A549 (cell line): ENCODE measurements around the gene CSDE1. TPM values are rescaled to one million over a fixed set of nuclear protein-coding genes. Genes with fewer than 3 reads are reported as not detected.

ENCODE experiments used
- ATAC-seq, 2 experiments: fragments of 200-7000 bp in 1 of 2; fragments of >200 bp in 1 of 2; cut with Nextera tagmentation in 1 of 2; cut with Tn5 transposase in 1 of 2; 3 replicates each; pipeline versions ENCODE4 v1.8.0 to v1.9.1; 2018 to 2020; ENCODE audit warnings: mild to moderate bottlenecking in 1 of 2, moderate library complexity in 1 of 2
- CTCF ChIA-PET: fragments of 300-600 bp; sonication (Branson Sonifier 250); formaldehyde crosslinking; extraction: SDS; loops from one replicate; lab custom pipeline; 2021; ENCODE audit warnings: antibody characterized with exemption, inconsistent platforms; lab: Yijun Ruan, JAX
- POLR2A ChIA-PET: fragments of 350-600 bp; formaldehyde crosslinking; extraction: SDS; loops from one replicate; lab custom pipeline; 2021; ENCODE audit warnings: antibody characterized with exemption, inconsistent platforms; lab: Yijun Ruan, JAX
- DNase-seq, 2 experiments: peaks; one replicate each; pipeline versions ENCODE4 v3.0.0 to v3.0.0-alpha.2; 2011 to 2016; ENCODE audit warnings: low read depth in 1 of 2, low spot score in 1 of 2
- FAIRE-seq: peaks from 2 replicates; lab custom pipeline; 2011; peaks lifted over from hg19 to GRCh38; lab: Jason Lieb, UNC
- H3K27ac ChIP-seq, 2 experiments: fragments of >200 bp; sonication (Bioruptor Twin); formaldehyde crosslinking; 3 replicates each; pipeline ENCODE4 v1.5.1; 2016 to 2017
- H3K4me1 ChIP-seq: fragments of >200 bp; sonication (Bioruptor Twin); formaldehyde crosslinking; 3 replicates; pipeline ENCODE4 v1.6.1; 2016
- H3K4me2 ChIP-seq: fragments of >200 bp; sonication (Bioruptor Twin); formaldehyde crosslinking; 3 replicates; pipeline ENCODE4 v1.6.1; 2016
- H3K4me3 ChIP-seq: fragments of >200 bp; sonication (Bioruptor Twin); formaldehyde crosslinking; 3 replicates; pipeline ENCODE4 v1.5.1; 2016
- H3K9me3 ChIP-seq: fragments of >200 bp; sonication (Bioruptor Twin); formaldehyde crosslinking; 3 replicates; pipeline ENCODE4 v1.6.1; 2016
- BCL3 ChIP-seq: fragments of >200 bp; sonication (Bioruptor Twin); formaldehyde crosslinking; IDR thresholded peaks from 3 replicates; pipeline ENCODE4 v1.6.1; 2016
- BHLHE40 ChIP-seq: IDR thresholded peaks from 2 replicates; pipeline ENCODE4 v1.6.1; 2012; ENCODE audit warnings: low read depth, low read length, inconsistent platforms
- CBX2 ChIP-seq: fragments of 200-600 bp; sonication (generic); IDR thresholded peaks from 2 replicates; pipeline ENCODE4 v1.6.1; 2016; ENCODE audit warnings: low read depth, mild to moderate bottlenecking, borderline replicate concordance
- CBX8 ChIP-seq: fragments of 200-600 bp; sonication (generic); IDR thresholded peaks from 2 replicates; pipeline ENCODE4 v1.6.1; 2016
- CHD2 ChIP-seq: fragments of 150-350 bp; IDR thresholded peaks from 2 replicates; pipeline ENCODE4 v1.6.1; 2014; ENCODE audit warnings: low read length; ENCODE audit not compliant: partially characterized antibody
- CTCF ChIP-seq: fragments of >200 bp; sonication (Bioruptor Twin); formaldehyde crosslinking; IDR thresholded peaks from 3 replicates; pipeline ENCODE4 v1.5.1; 2016
- E2F6 ChIP-seq: IDR thresholded peaks from 2 replicates; pipeline ENCODE4 v1.6.1; 2012; ENCODE audit warnings: low read depth, borderline replicate concordance
- EHF ChIP-seq: fragments of 250-450 bp; sonication (Bioruptor Pico); IDR thresholded peaks from 2 replicates; pipeline ENCODE4 v1.5.0; 2020; ENCODE audit warnings: mild to moderate bottlenecking
- EHMT2 ChIP-seq: fragments of 200-600 bp; sonication (generic); IDR thresholded peaks from 2 replicates; pipeline ENCODE4 v1.6.1; 2016; ENCODE audit warnings: antibody characterized with exemption, low read depth, mild to moderate bottlenecking, moderate library complexity
- EP300 ChIP-seq, 2 experiments: fragments of >200 bp; sonication (Bioruptor Twin); formaldehyde crosslinking; IDR thresholded peaks; 2 replicates in 1 of 2; 3 replicates in 1 of 2; pipeline ENCODE4 v1.6.1; 2016 to 2017
- FOXS1 ChIP-seq: fragments of 250-450 bp; sonication (Bioruptor Pico); IDR thresholded peaks from 2 replicates; pipeline ENCODE4 v1.5.0; 2020; ENCODE audit warnings: mild to moderate bottlenecking, moderate library complexity
- GATA3 ChIP-seq: IDR thresholded peaks from 2 replicates; pipeline ENCODE4 v1.6.1; 2012; ENCODE audit warnings: borderline replicate concordance
- HEYL ChIP-seq: fragments of 250-450 bp; sonication (Bioruptor Pico); IDR thresholded peaks from 2 replicates; pipeline ENCODE4 v1.8.0; 2021; ENCODE audit warnings: mild to moderate bottlenecking, moderate library complexity
- HOXB13 ChIP-seq: fragments of 250-450 bp; sonication (Bioruptor Pico); IDR thresholded peaks from 2 replicates; pipeline ENCODE4 v1.5.0; 2020; ENCODE audit warnings: low read depth, mild to moderate bottlenecking, moderate library complexity
- HOXB5 ChIP-seq: fragments of 250-450 bp; sonication (Bioruptor Pico); IDR thresholded peaks from 2 replicates; pipeline ENCODE4 v1.5.0; 2020; ENCODE audit warnings: mild to moderate bottlenecking, moderate library complexity
- JUNB ChIP-seq: fragments of >200 bp; sonication (Bioruptor Twin); formaldehyde crosslinking; IDR thresholded peaks from 2 replicates; pipeline ENCODE4 v1.6.1; 2016
- MAFK ChIP-seq: fragments of 450-650 bp; IDR thresholded peaks from 2 replicates; pipeline ENCODE4 v1.6.1; 2014; ENCODE audit not compliant: partially characterized antibody
- MAX ChIP-seq: IDR thresholded peaks from 2 replicates; pipeline ENCODE4 v1.6.1; 2012
- MYC ChIP-seq: IDR thresholded peaks from 2 replicates; pipeline ENCODE4 v1.6.1; 2012; ENCODE audit warnings: mild to moderate bottlenecking, inconsistent platforms, low read length, improper control_type of control experiment, borderline replicate concordance
- NPAS2 ChIP-seq: fragments of 250-450 bp; sonication (Bioruptor Pico); IDR thresholded peaks from 2 replicates; pipeline ENCODE4 v1.8.0; 2022; ENCODE audit warnings: mild to moderate bottlenecking, moderate library complexity, borderline replicate concordance
- NR3C1 ChIP-seq: fragments of >200 bp; sonication (Bioruptor Twin); formaldehyde crosslinking; IDR thresholded peaks from 3 replicates; pipeline ENCODE4 v1.6.1; 2017
- PHF8 ChIP-seq: fragments of 200-600 bp; sonication (generic); IDR thresholded peaks from 2 replicates; pipeline ENCODE4 v1.6.1; 2016; ENCODE audit warnings: low read depth, mild to moderate bottlenecking, antibody characterized with exemption, moderate library complexity, borderline replicate concordance
- POLR2AphosphoS2 ChIP-seq: conservative IDR thresholded peaks from 2 replicates; pipeline ENCODE4 v1.6.1; 2012; ENCODE audit warnings: low read length, improper control_type of control experiment, inconsistent platforms
- RARB ChIP-seq: fragments of 250-450 bp; sonication (Bioruptor Pico); IDR thresholded peaks from 2 replicates; pipeline ENCODE4 v1.8.0; 2021; ENCODE audit warnings: mild to moderate bottlenecking, moderate library complexity
- RFX5 ChIP-seq: fragments of 450-650 bp; IDR thresholded peaks from 2 replicates; pipeline ENCODE4 v1.7.1; 2014; ENCODE audit warnings: antibody characterized with exemption, mild to moderate bottlenecking, moderate library complexity
- RNF2 ChIP-seq: fragments of 200-600 bp; sonication (generic); IDR thresholded peaks from 2 replicates; pipeline ENCODE4 v1.6.1; 2016; ENCODE audit warnings: low read depth, mild to moderate bottlenecking, antibody characterized with exemption, moderate library complexity, borderline replicate concordance
- SMC3 ChIP-seq: fragments of >200 bp; sonication (Bioruptor Twin); formaldehyde crosslinking; IDR thresholded peaks from 3 replicates; pipeline ENCODE4 v1.6.1; 2018; ENCODE audit warnings: inconsistent platforms
- TFCP2L1 ChIP-seq: fragments of 250-450 bp; sonication (Bioruptor Pico); IDR thresholded peaks from 2 replicates; pipeline ENCODE4 v1.5.0; 2021; ENCODE audit warnings: mild to moderate bottlenecking
- USF2 ChIP-seq: fragments of 450-650 bp; IDR thresholded peaks from 2 replicates; pipeline ENCODE4 v1.6.1; 2014; ENCODE audit warnings: antibody characterized with exemption
- ZC3H11A ChIP-seq: fragments of 450-650 bp; IDR thresholded peaks from 2 replicates; pipeline ENCODE4 v1.6.1; 2014; ENCODE audit warnings: antibody characterized with exemption, mild to moderate bottlenecking
- ZNF302 ChIP-seq: fragments of 250-450 bp; sonication (Bioruptor Pico); IDR thresholded peaks from 2 replicates; pipeline ENCODE4 v1.9.0; 2021; ENCODE audit warnings: inconsistent platforms, mild to moderate bottlenecking, moderate library complexity
- ZSCAN20 ChIP-seq: fragments of 250-450 bp; sonication (Bioruptor Pico); IDR thresholded peaks from 2 replicates; pipeline ENCODE4 v1.8.0; 2022; ENCODE audit warnings: mild to moderate bottlenecking, moderate library complexity
- WGBS: methylation state at CpG from one replicate; pipeline ENCODE4 v1.1.6; 2017; ENCODE audit errors: missing lambda C conversion rate; 5-methylcytosine and 5-hydroxymethylcytosine counted together
- polyA plus RNA-seq, 4 experiments: library from polyadenylated mRNA; depleted of rRNA in 3 of 4; stranded (reverse); fragments of >200 nt; fragmentation: RNase III in 1 of 4; extraction: RNeasy Plus Mini Kit Qiagen cat#74134 plus additional on column Dnase treatment in 1 of 4; gene quantifications; 2 replicates in 3 of 4; 3 replicates in 1 of 4; pipeline ENCODE4 v1.2.3, GENCODE V29; 2011 to 2017
- TF ChIP-seq, protein P1 (sequence below): fragments of 250-450 bp; sonication (Bioruptor Pico); IDR thresholded peaks from 2 replicates; pipeline ENCODE4 v1.5.0; 2020; ENCODE audit warnings: low read depth, mild to moderate bottlenecking, moderate library complexity
- TF ChIP-seq, protein P2 (sequence below): IDR thresholded peaks from 2 replicates; pipeline ENCODE4 v1.6.1; 2012

CSDE1 gene
- polyA plus RNA-seq, 2 of the 4 experiments (the other 2 are of a cell fraction): 199 to 236 TPM

- TF ChIP-seq CTCF (no peak), CHD2 (no peak), MAX (no peak), NPAS2 (CRISPR knock-in tag) (no peak), PHF8 (no peak), ZSCAN20 (CRISPR knock-in tag) (no peak), USF2 (no peak), EHMT2 (no peak), CBX2 (no peak), E2F6 (no peak), HEYL (CRISPR knock-in tag) (no peak), GATA3 (no peak), POLR2AphosphoS2 (no peak), BHLHE40 (no peak), CBX8 (no peak), TFCP2L1 (CRISPR knock-in tag) (no peak), ZNF302 (CRISPR knock-in tag) (no peak), EP300 (IDR thresholded peaks at IDR 0.05) (no peak)
- TF ChIP-seq, protein P1, sequence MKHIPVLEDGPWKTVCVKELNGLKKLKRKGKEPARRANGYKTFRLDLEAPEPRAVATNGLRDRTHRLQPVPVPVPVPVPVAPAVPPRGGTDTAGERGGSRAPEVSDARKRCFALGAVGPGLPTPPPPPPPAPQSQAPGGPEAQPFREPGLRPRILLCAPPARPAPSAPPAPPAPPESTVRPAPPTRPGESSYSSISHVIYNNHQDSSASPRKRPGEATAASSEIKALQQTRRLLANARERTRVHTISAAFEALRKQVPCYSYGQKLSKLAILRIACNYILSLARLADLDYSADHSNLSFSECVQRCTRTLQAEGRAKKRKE (CRISPR knock-in tag): no peak
- TF ChIP-seq, protein P2, sequence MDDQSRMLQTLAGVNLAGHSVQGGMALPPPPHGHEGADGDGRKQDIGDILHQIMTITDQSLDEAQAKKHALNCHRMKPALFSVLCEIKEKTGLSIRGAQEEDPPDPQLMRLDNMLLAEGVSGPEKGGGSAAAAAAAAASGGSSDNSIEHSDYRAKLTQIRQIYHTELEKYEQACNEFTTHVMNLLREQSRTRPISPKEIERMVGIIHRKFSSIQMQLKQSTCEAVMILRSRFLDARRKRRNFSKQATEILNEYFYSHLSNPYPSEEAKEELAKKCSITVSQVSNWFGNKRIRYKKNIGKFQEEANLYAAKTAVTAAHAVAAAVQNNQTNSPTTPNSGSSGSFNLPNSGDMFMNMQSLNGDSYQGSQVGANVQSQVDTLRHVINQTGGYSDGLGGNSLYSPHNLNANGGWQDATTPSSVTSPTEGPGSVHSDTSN: no peak
- POLR2A ChIA-PET: no interaction called here
Measured at GRCh38 chr1:114740331-114740730, 17.5 kb downstream of the CSDE1 start.

GRCh38 chr1:114737314-114737849, 20.4 kb downstream of the CSDE1 start:
- Histone ChIP-seq H3K4me3 (no peak overlapping the region), H3K4me2 (no peak overlapping the region), H3K9me3 (no peaks in the 10 kb centered on the region), H3K4me1 (peaks cover 7% of the 10 kb centered on the region; the same call in 1 of the 3 replicates), H3K27ac (no peak overlapping the region)
- no peak for TF ChIP-seq TFCP2L1 (CRISPR knock-in tag)
- no peak for TF ChIP-seq JUNB
- TF ChIP-seq CBX8: no peak
- no peak for TF ChIP-seq NR3C1
- TF ChIP-seq BHLHE40: no peak
- TF ChIP-seq HEYL (CRISPR knock-in tag): no peak
- TF ChIP-seq FOXS1 (CRISPR knock-in tag): no peak
- no peak for TF ChIP-seq BCL3
- TF ChIP-seq EHMT2: no peak
- TF ChIP-seq RFX5: no peak
- TF ChIP-seq ZC3H11A: no peak
- no peak for TF ChIP-seq HOXB13 (CRISPR knock-in tag)
- no peak for TF ChIP-seq EHF (CRISPR knock-in tag)
- no peak for TF ChIP-seq MAFK
- TF ChIP-seq RNF2: no peak
- no peak for TF ChIP-seq RARB (CRISPR knock-in tag)
- TF ChIP-seq HOXB5 (CRISPR knock-in tag): no peak
- TF ChIP-seq SMC3: no peak
- no peak for TF ChIP-seq MYC
- DNase-seq (no peak), FAIRE-seq (no peak), ATAC-seq (no peak)
- ChIA-PET CTCF (no interaction called here), POLR2A (no interaction called here)
- 89% methylated on average over 6 of the region's 6 CpGs for WGBS

More at GRCh38 chr1:114740331-114740730, 17.5 kb downstream of the CSDE1 start:
- Histone ChIP-seq H3K9me3 (no peaks in the 10 kb centered on the region), H3K4me2 (no peak overlapping the region), H3K4me3 (no peak overlapping the region), H3K4me1 (peaks cover 7% of the 10 kb centered on the region; the same call in 1 of the 3 replicates), H3K27ac (no peak overlapping the region)
- FAIRE-seq (no peak), ATAC-seq (no peak), DNase-seq (no peak)
- CTCF ChIA-PET: no interaction called here
- 90% methylated on average over 1 of the region's 1 CpG for WGBS
